ENCODE results near the gene DUSP1. TPM values are rescaled to one million over a fixed set of nuclear protein-coding genes. Genes with fewer than 3 reads are reported as not detected.

Gene DUSP1
- total RNA-seq, 2 experiments from 2014 or later = 5.3 to 7.0 TPM

GRCh38 chr5:172730981-172731679 is 39.9 kb downstream of the DUSP1 start:
- Histone ChIP-seq H3K79me2 (ENCODE audit: insufficient read depth, low read depth, low read length) (no peaks in the 10 kb centered on the region), H3K4me1 (ENCODE audit: insufficient read depth, low read length, poor library complexity, severe bottlenecking) (no peaks in the 10 kb centered on the region), H3K27ac (ENCODE audit: low read depth, low read length, poor library complexity, severe bottlenecking) (no peak overlapping the region), H3K4me2 (ENCODE audit: low read length) (no peak overlapping the region), H4K20me1 (ENCODE audit: insufficient read depth, low read length) (no peaks in the 10 kb centered on the region), H3K9me3 (ENCODE audit: low read length) (no peaks in the 10 kb centered on the region), H2AFZ (ENCODE audit: low read length) (no peak overlapping the region), H3K9me2 (ENCODE audit: insufficient read depth, low read length) (no peaks in the 10 kb centered on the region), H3K36me3 (ENCODE audit: insufficient read depth, low read length) (no peaks in the 10 kb centered on the region), H3K4me3 (ENCODE audit: low read depth, low read length, poor library complexity, severe bottlenecking) (no peak overlapping the region)
- TF ChIP-seq, protein P1, sequence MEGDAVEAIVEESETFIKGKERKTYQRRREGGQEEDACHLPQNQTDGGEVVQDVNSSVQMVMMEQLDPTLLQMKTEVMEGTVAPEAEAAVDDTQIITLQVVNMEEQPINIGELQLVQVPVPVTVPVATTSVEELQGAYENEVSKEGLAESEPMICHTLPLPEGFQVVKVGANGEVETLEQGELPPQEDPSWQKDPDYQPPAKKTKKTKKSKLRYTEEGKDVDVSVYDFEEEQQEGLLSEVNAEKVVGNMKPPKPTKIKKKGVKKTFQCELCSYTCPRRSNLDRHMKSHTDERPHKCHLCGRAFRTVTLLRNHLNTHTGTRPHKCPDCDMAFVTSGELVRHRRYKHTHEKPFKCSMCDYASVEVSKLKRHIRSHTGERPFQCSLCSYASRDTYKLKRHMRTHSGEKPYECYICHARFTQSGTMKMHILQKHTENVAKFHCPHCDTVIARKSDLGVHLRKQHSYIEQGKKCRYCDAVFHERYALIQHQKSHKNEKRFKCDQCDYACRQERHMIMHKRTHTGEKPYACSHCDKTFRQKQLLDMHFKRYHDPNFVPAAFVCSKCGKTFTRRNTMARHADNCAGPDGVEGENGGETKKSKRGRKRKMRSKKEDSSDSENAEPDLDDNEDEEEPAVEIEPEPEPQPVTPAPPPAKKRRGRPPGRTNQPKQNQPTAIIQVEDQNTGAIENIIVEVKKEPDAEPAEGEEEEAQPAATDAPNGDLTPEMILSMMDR (conservative IDR thresholded peaks at IDR 0.05; ENCODE audit: low read length) = no peak
- no peak for TF ChIP-seq EZH2phosphoT487 (IDR thresholded peaks at IDR 0.05; ENCODE audit: borderline replicate concordance, low read depth, low read length)
- DNase-seq (ENCODE audit: low spot score) = no peak
- POLR2A ChIA-PET = interaction anchor here (0.5 kb wide), 1 partner anchor 199 kb away, joined by 3 read pairs; no protein-coding TSS in a partner anchor
- intact Hi-C loops (cut with micrococcal nuclease; ENCODE audit: unreplicated experiment) = no loop called here
- BruUV-seq (replicated peaks) = no TSS peak
- CTCF ChIA-PET (ENCODE audit: unreplicated experiment) = no interaction called here

DNA sequence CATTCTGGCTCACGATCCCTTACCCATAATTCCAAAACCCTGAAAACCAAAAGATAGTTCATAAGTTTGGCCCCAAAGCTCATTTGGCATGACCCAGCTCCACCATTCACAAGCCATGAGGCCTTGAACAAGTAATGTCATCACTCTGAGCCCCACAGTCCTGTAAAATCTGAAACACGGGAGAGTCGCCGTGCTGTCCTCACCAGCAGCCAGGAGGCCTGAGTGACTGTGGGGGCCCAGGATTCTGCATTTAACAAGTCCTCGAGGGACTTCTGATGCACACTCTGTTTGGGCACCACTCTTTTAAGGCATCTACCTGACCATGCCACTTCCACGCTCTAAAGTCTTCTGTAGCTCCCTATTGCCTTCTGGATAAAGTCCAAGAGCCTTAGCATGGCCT is 40.8 kb downstream of the DUSP1 start:
- Histone ChIP-seq H3K9me2 (ENCODE audit: insufficient read depth, low read length) (no peaks in the 10 kb centered on the region), H3K9me3 (ENCODE audit: low read length) (no peaks in the 10 kb centered on the region), H3K4me1 (ENCODE audit: insufficient read depth, low read length, poor library complexity, severe bottlenecking) (no peaks in the 10 kb centered on the region), H3K4me3 (ENCODE audit: low read depth, low read length, poor library complexity, severe bottlenecking) (no peak overlapping the region), H3K4me2 (ENCODE audit: low read length) (no peak overlapping the region), H4K20me1 (ENCODE audit: insufficient read depth, low read length) (no peaks in the 10 kb centered on the region), H2AFZ (ENCODE audit: low read length) (no peak overlapping the region), H3K27ac (ENCODE audit: low read depth, low read length, poor library complexity, severe bottlenecking) (no peak overlapping the region), H3K79me2 (ENCODE audit: insufficient read depth, low read depth, low read length) (no peaks in the 10 kb centered on the region), H3K36me3 (ENCODE audit: insufficient read depth, low read length) (no peaks in the 10 kb centered on the region)
- no peak for DNase-seq (ENCODE audit: low spot score)
- intact Hi-C loops (cut with micrococcal nuclease; ENCODE audit: unreplicated experiment) = no loop called here
- no TSS peak for BruUV-seq (replicated peaks)
- CTCF ChIA-PET (ENCODE audit: unreplicated experiment) = no interaction called here
- TF ChIP-seq, protein P1 (conservative IDR thresholded peaks at IDR 0.05; ENCODE audit: low read length) = no peak
- no peak for TF ChIP-seq EZH2phosphoT487 (IDR thresholded peaks at IDR 0.05; ENCODE audit: borderline replicate concordance, low read depth, low read length)
- POLR2A ChIA-PET = interaction anchor here (0.5 to 0.7 kb wide), 2 partner anchors 31 to 200 kb away, joined by 3 read pairs; no protein-coding TSS in a partner anchor

GRCh38 chr5:172729588-172729987 is 41.4 kb downstream of the DUSP1 start:
- Histone ChIP-seq H3K4me1 (ENCODE audit: insufficient read depth, low read length, poor library complexity, severe bottlenecking) (no peaks in the 10 kb centered on the region), H3K79me2 (ENCODE audit: insufficient read depth, low read depth, low read length) (no peaks in the 10 kb centered on the region), H3K4me2 (ENCODE audit: low read length) (no peak overlapping the region), H3K27ac (ENCODE audit: low read depth, low read length, poor library complexity, severe bottlenecking) (no peak overlapping the region), H2AFZ (ENCODE audit: low read length) (no peak overlapping the region), H3K9me2 (ENCODE audit: insufficient read depth, low read length) (no peaks in the 10 kb centered on the region), H3K9me3 (ENCODE audit: low read length) (no peaks in the 10 kb centered on the region), H3K4me3 (ENCODE audit: low read depth, low read length, poor library complexity, severe bottlenecking) (no peak overlapping the region), H4K20me1 (ENCODE audit: insufficient read depth, low read length) (no peaks in the 10 kb centered on the region), H3K36me3 (ENCODE audit: insufficient read depth, low read length) (no peaks in the 10 kb centered on the region)
- TF ChIP-seq EZH2phosphoT487 (IDR thresholded peaks at IDR 0.05; ENCODE audit: borderline replicate concordance, low read depth, low read length) = no peak
- TF ChIP-seq, protein P1 (conservative IDR thresholded peaks at IDR 0.05; ENCODE audit: low read length) = no peak
- ChIA-PET POLR2A (no interaction called here), CTCF (ENCODE audit: unreplicated experiment) (no interaction called here)
- intact Hi-C loops (cut with micrococcal nuclease; ENCODE audit: unreplicated experiment) = no loop called here
- BruUV-seq (replicated peaks) = no TSS peak
- DNase-seq (ENCODE audit: low spot score) = no peak
